PC-3 (cell line): ENCODE measurements around the gene BPIFB4.

Experiments
- EZH2 ChIP-seq: fragments of 300-600 bp; sonication (generic); IDR thresholded peaks from one replicate; pipeline ENCODE4 v1.6.1; 2017; ENCODE audit warnings: antibody characterized with exemption, mild to moderate bottlenecking, low read length; ENCODE audit not compliant: unreplicated experiment
- EZH2phosphoT487 ChIP-seq: fragments of 300-600 bp; sonication (generic); IDR thresholded peaks from 2 replicates; pipeline ENCODE4 v1.6.1; 2018; ENCODE audit warnings: mild to moderate bottlenecking, antibody characterized with exemption, low read length, borderline replicate concordance
- TF ChIP-seq, protein P1 (sequence below): fragments of 300-600 bp; sonication (generic); conservative IDR thresholded peaks from 2 replicates; pipeline ENCODE4 v1.5.1; 2017; ENCODE audit warnings: antibody characterized with exemption, low read depth, mild to moderate bottlenecking, low read length

DNA sequence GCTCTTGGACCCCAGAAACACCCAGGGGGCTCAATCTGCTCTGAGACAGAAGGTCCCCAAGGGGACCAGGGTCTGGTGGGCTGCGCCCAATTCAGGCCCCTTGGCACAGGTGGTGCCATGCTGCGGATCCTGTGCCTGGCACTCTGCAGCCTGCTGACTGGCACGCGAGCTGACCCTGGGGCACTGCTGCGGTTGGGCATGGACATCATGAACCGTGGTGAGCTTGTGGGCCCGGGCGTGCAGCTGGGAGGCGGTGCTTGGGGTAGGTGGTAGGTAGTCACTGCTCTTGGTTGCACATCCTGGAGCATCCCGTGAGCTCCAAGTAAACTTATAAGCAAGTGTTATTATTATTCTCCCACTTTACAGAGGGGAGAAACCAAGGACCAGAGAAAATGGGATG lies 47.9 kb upstream of the BPIFB4 start, which contains the start of gene BPIFB6:
- TF ChIP-seq, protein P1, sequence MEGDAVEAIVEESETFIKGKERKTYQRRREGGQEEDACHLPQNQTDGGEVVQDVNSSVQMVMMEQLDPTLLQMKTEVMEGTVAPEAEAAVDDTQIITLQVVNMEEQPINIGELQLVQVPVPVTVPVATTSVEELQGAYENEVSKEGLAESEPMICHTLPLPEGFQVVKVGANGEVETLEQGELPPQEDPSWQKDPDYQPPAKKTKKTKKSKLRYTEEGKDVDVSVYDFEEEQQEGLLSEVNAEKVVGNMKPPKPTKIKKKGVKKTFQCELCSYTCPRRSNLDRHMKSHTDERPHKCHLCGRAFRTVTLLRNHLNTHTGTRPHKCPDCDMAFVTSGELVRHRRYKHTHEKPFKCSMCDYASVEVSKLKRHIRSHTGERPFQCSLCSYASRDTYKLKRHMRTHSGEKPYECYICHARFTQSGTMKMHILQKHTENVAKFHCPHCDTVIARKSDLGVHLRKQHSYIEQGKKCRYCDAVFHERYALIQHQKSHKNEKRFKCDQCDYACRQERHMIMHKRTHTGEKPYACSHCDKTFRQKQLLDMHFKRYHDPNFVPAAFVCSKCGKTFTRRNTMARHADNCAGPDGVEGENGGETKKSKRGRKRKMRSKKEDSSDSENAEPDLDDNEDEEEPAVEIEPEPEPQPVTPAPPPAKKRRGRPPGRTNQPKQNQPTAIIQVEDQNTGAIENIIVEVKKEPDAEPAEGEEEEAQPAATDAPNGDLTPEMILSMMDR: no peak
- TF ChIP-seq EZH2phosphoT487: no peak
- TF ChIP-seq EZH2: no peak
